Glomerular visceral epithelial cell (primary cell): Measurements from ENCODE around the gene APOA1.
A peak's percentile ranks its signal among the peaks of the same experiment; 100 is the strongest.
"Not testable (repeated sequence)": the region's sequence is repeated elsewhere in the genome, so short reads cannot be mapped to it uniquely, and the experiment has no call there.

ENCODE experiments used
- DNase-seq: peaks from one replicate; pipeline ENCODE4 v3.0.0-alpha.2; 2016; ENCODE audit errors: extremely low spot score

The APOA1 gene

GRCh38 chr11:116813781-116814471 is 23.5 kb downstream of the APOA1 start:
- no peak for DNase-seq

- no peak for DNase-seq
These were observed 24.3 kb downstream of the APOA1 start for GRCh38 chr11:116813170-116813569.

- no peak for DNase-seq
These were observed 25.3 kb downstream of the APOA1 start for GRCh38 chr11:116812109-116812508.

GRCh38 chr11:116811194-116811593 is 26.2 kb downstream of the APOA1 start:
- no peak for DNase-seq

GRCh38 chr11:116808262-116809175 is 28.9 kb downstream of the APOA1 start:
- DNase-seq, result no peak

GRCh38 chr11:116807601-116808261 is 29.7 kb downstream of the APOA1 start:
- DNase-seq, result no peak

GRCh38 chr11:116804001-116804400 is 33.4 kb downstream of the APOA1 start:
- DNase-seq, result no peak

- DNase-seq, result not testable (repeated sequence)
These were observed 35.8 kb downstream of the APOA1 start for GRCh38 chr11:116801662-116802061.

GRCh38 chr11:116800610-116801009 is 36.8 kb downstream of the APOA1 start:
- no peak for DNase-seq

GRCh38 chr11:116798368-116798767 is 39.1 kb downstream of the APOA1 start:
- no peak for DNase-seq

GRCh38 chr11:116797816-116798215 is 39.6 kb downstream of the APOA1 start:
- no peak for DNase-seq

- no peak for DNase-seq
These were observed 40.9 kb downstream of the APOA1 start for GRCh38 chr11:116796548-116796947.

GRCh38 chr11:116794851-116795250 is 42.6 kb downstream of the APOA1 start:
- no peak for DNase-seq

- no peak for DNase-seq
These were observed 43.7 kb downstream of the APOA1 start for GRCh38 chr11:116793772-116794097.

GRCh38 chr11:116792869-116793771 is 44.3 kb downstream of the APOA1 start:
- peak; percentile 61 for DNase-seq

GRCh38 chr11:116792144-116792868 is 45.1 kb downstream of the APOA1 start:
- no peak for DNase-seq

GRCh38 chr11:116791813-116792143 is 45.6 kb downstream of the APOA1 start, which contains the start of gene APOA5:
Gene APOA5 (minus strand): TSS chr11:116791879. CDS start chr11:116791860, 19 bp downstream.
- no peak for DNase-seq

GRCh38 chr11:116791002-116791812 is 46.2 kb downstream of the APOA1 start:
- peak; percentile 35 for DNase-seq

- DNase-seq, result no peak
These were observed 47.0 kb downstream of the APOA1 start for GRCh38 chr11:116790167-116791001.
